SU-DHL-6 (cell line): ENCODE results near the gene FLACC1.
"Not testable (repeated sequence)": the region's sequence is repeated elsewhere in the genome, so short reads cannot be mapped to it uniquely, and the experiment has no call there.

Experiments
- H2AFZ ChIP-seq: fragments of 200-600 bp; sonication (generic); 2 replicates; pipeline ENCODE4 v1.6.1; 2014; ENCODE audit warnings: low read depth, mild to moderate bottlenecking, moderate library complexity, mixed read lengths, antibody characterized with exemption, low read length; ENCODE audit not compliant: severe bottlenecking
- H3F3A ChIP-seq: fragments of 200-600 bp; shearing (Covaris generic); 2 replicates; pipeline ENCODE4 v1.6.0; 2016; ENCODE audit warnings: antibody characterized with exemption, mild to moderate bottlenecking; ENCODE audit not compliant: insufficient read depth
- H3K27ac ChIP-seq: fragments of 200-600 bp; sonication (generic); 2 replicates; pipeline ENCODE4 v1.5.1; 2016; ENCODE audit warnings: low read depth, mild to moderate bottlenecking, low read length, moderate library complexity, mixed read lengths
- H3K27me3 ChIP-seq: fragments of 200-600 bp; sonication (generic), shearing (Covaris generic); 2 replicates; pipeline ENCODE4 v1.6.0; 2014; ENCODE audit warnings: mild to moderate bottlenecking, low read length
- H3K36me3 ChIP-seq: fragments of 200-600 bp; sonication (generic); 2 replicates; pipeline ENCODE4 v1.6.1; 2014; ENCODE audit warnings: mild to moderate bottlenecking, low read length, mixed read lengths
- H3K4me2 ChIP-seq: fragments of 300-600, 200-600 bp; shearing (Covaris generic), sonication (generic); 2 replicates; pipeline ENCODE4 v1.6.0; 2014; ENCODE audit warnings: low read length, low read depth, mild to moderate bottlenecking; ENCODE audit not compliant: poor library complexity, severe bottlenecking
- H3K4me3 ChIP-seq: fragments of 200-600 bp; sonication (generic); 2 replicates; pipeline ENCODE4 v1.5.1; 2014; ENCODE audit warnings: antibody characterized with exemption, low read length, mild to moderate bottlenecking, mixed read lengths; ENCODE audit not compliant: insufficient read depth, poor library complexity, severe bottlenecking
- H3K79me2 ChIP-seq: fragments of 200-600 bp; sonication (generic); 2 replicates; pipeline ENCODE4 v1.6.1; 2014; ENCODE audit warnings: mild to moderate bottlenecking, low read length, moderate library complexity; ENCODE audit not compliant: insufficient read depth
- H3K9ac ChIP-seq: fragments of 200-600 bp; sonication (generic); 2 replicates; pipeline ENCODE4 v1.7.0; 2014; ENCODE audit warnings: mild to moderate bottlenecking, low read length
- H3K9me2 ChIP-seq: fragments of 200-600 bp; sonication (generic); replicated peaks from 2 replicates; pipeline ENCODE4 v1.6.1; 2014; ENCODE audit warnings: low read length; ENCODE audit not compliant: insufficient read depth
- H3K9me3 ChIP-seq: fragments of 200-600 bp; sonication (generic); 2 replicates; pipeline ENCODE4 v1.6.1; 2014; ENCODE audit warnings: low read length, mixed read lengths; ENCODE audit not compliant: insufficient read depth
- H4K20me1 ChIP-seq: fragments of 200-600 bp; sonication (generic); 2 replicates; pipeline ENCODE4 v1.6.1; 2014; ENCODE audit warnings: low read depth, mild to moderate bottlenecking, antibody characterized with exemption, low read length, moderate library complexity, mixed read lengths
- EZH2phosphoT487 ChIP-seq: fragments of 200-600 bp; sonication (generic), shearing (Covaris generic); conservative IDR thresholded peaks from 2 replicates; pipeline ENCODE4 v1.6.1; 2018; ENCODE audit warnings: mild to moderate bottlenecking, antibody characterized with exemption, low read length, moderate library complexity, mixed read lengths
- TF ChIP-seq, protein P1 (sequence below): fragments of 200-600 bp; sonication (generic); IDR thresholded peaks from one replicate; pipeline ENCODE4 v1.5.1; 2017; ENCODE audit warnings: antibody characterized with exemption, mild to moderate bottlenecking, low read length, moderate library complexity; ENCODE audit not compliant: insufficient read depth, poor library complexity, severe bottlenecking

The FLACC1 gene

DNA sequence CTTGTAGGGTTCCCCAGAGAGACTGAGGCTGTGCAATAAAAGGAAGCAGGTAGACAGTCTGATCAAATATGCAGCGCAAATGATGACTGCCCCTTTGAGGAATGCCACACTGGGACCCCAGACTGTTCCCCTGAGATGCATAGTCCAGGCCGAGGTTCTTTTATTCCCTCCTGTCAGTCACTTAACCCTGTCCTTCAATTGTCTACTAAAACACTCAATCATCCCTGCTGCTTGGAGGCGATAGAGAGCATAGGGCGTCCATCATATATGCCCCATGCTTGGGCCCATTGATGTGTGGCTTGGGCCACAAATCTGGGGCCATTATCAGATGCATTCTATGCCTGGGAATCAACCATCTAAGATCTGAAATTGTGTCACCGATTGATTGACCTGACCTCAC lies 112.3 kb downstream of the FLACC1 start:
- no peak overlapping the region for H3K9ac ChIP-seq
- H3K27me3 ChIP-seq, result no peaks in the 10 kb centered on the region
- H3K36me3 ChIP-seq, result no peaks in the 10 kb centered on the region
- H4K20me1 ChIP-seq, result no peaks in the 10 kb centered on the region
- H2AFZ ChIP-seq, result no peak overlapping the region
- no peaks in the 10 kb centered on the region for H3K9me2 ChIP-seq
- no peaks in the 10 kb centered on the region for H3K9me3 ChIP-seq
- H3F3A ChIP-seq, result no peaks in the 10 kb centered on the region
- H3K27ac ChIP-seq, result no peak overlapping the region
- TF ChIP-seq, protein P1, sequence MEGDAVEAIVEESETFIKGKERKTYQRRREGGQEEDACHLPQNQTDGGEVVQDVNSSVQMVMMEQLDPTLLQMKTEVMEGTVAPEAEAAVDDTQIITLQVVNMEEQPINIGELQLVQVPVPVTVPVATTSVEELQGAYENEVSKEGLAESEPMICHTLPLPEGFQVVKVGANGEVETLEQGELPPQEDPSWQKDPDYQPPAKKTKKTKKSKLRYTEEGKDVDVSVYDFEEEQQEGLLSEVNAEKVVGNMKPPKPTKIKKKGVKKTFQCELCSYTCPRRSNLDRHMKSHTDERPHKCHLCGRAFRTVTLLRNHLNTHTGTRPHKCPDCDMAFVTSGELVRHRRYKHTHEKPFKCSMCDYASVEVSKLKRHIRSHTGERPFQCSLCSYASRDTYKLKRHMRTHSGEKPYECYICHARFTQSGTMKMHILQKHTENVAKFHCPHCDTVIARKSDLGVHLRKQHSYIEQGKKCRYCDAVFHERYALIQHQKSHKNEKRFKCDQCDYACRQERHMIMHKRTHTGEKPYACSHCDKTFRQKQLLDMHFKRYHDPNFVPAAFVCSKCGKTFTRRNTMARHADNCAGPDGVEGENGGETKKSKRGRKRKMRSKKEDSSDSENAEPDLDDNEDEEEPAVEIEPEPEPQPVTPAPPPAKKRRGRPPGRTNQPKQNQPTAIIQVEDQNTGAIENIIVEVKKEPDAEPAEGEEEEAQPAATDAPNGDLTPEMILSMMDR, result no peak
- no peak for TF ChIP-seq EZH2phosphoT487
- no peak overlapping the region for H3K4me3 ChIP-seq
- no peak overlapping the region for H3K4me2 ChIP-seq
- H3K79me2 ChIP-seq, result no peaks in the 10 kb centered on the region

DNA sequence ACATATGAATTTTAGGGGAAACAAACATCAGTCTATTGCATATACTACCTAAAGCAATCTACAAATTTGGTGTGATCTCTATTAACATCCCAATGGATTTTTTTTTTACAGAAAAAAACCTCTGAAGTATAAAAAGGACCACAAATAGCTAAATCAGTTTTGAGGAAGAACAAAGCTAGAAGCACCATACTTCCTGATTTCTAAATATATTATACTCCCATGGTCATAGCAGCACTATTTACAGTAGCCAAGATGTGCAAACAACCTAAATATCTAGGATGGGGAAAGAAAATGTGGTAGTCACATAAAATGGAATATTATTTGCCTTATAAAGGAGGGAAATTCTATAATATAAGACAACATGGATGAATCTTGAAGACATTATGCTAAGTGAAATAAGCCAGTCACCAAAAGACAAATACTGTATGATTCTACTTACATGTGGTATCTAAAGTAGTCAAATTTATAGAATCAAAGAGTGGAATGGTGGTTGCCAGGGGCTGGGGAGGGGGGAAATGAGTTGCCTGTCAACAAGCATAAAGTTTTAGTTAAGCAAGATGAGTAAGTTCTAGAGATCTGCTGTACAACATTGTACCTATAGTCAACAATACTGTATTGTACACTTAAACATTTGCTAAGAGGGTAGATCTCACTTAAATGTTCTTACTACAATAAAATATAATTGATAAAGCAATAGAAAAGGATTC lies 114.4 kb downstream of the FLACC1 start:
- Histone ChIP-seq H3K4me2 (no peak overlapping the region), H3K9me2 (no peaks in the 10 kb centered on the region), H3K9ac (no peak overlapping the region), H3K36me3 (no peaks in the 10 kb centered on the region), H3K27me3 (no peaks in the 10 kb centered on the region), H3K27ac (no peak overlapping the region), H3K4me3 (no peak overlapping the region), H3K79me2 (no peaks in the 10 kb centered on the region), H2AFZ (no peak overlapping the region), H3K9me3 (no peaks in the 10 kb centered on the region), H4K20me1 (no peaks in the 10 kb centered on the region), H3F3A (no peaks in the 10 kb centered on the region)
- TF ChIP-seq, protein P1, result no peak
- TF ChIP-seq EZH2phosphoT487, result no peak

DNA sequence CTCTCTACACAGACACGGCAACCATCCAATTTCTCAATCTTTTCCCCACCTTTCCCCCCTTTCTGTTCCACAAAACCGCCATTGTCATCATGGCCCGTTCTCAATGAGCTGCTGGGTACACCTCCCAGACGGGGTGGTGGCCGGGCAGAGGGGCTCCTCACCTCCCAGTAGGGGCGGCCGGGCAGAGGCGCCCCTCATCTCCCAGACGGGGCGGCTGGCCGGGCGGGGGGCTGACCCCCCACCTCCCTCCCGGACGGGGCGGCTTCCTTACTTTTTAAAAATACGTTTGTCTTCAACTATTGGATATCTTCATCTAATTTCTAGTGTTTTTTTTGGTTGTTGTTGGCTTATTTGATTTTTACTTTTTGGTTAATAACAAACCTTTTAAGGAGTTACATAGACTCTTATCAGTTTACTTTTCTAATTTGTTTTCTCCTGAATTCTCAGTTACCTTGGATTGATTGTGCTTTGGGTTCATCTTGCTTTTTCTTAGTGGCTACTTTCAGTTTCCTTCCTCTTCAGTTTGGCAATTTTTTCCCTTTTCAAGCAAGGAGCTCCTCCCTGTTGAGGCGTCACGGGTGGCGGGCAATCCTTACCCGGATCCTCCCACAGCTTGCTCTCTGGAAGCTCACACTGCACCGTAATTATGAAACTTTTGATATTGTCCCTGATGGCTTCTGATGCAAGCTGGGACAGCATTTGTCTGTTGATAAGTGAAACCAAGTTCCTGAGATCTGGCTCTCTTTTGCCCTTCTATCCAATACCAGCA lies 117.8 kb downstream of the FLACC1 start:
- H2AFZ ChIP-seq, H3K4me3 ChIP-seq, H3K27ac ChIP-seq, H3K4me2 ChIP-seq, H3K9ac ChIP-seq, H4K20me1 ChIP-seq, H3K9me2 ChIP-seq, H3K36me3 ChIP-seq, H3K27me3 ChIP-seq, H3K9me3 ChIP-seq, H3F3A ChIP-seq: not testable (repeated sequence)
- H3K79me2 ChIP-seq, result peaks cover 12% of the 10 kb centered on the region; the same call in 1 of the 2 replicates
